Measurements from ENCODE around the gene SOX9. TPM values are rescaled to one million over a fixed set of nuclear protein-coding genes. Genes with fewer than 3 reads are reported as not detected.

SOX9 gene
- total and polyA plus RNA-seq, 9 of the 15 experiments (the other 6 are each of a cell fraction or from before 2014, with no cell fraction given) = 0.04 TPM; not detected in 8

- in situ Hi-C loops (cut with MboI) = no loop called here
- no peak for ATAC-seq
Measured at GRCh38 chr17:72121164-72122009, 567 bp downstream of the SOX9 start.

GRCh38 chr17:72122010-72122764, 1.4 kb downstream of the SOX9 start:
- in situ Hi-C loops (cut with MboI) = no loop called here
- DNase-seq (ENCODE audit: extremely low read depth in 1 of 4, low spot score in 3 of 4) = no peak
- no peaks in the 10 kb centered on the region for H3K9me1 ChIP-seq (ENCODE audit: control insufficient read depth, insufficient read depth, low read length)
- no peak overlapping the region for H3K9ac ChIP-seq (ENCODE audit: insufficient read depth in 1 of 2, low read depth in 2 of 2, low read length in 2 of 2)
- H3K27me3 ChIP-seq (ENCODE audit: control insufficient read depth in 2 of 2, insufficient read depth in 2 of 2, low read length in 2 of 2) = peaks cover 0 to 22% of the 10 kb centered on the region in 2 experiments; a peak in 2 of 5 replicates
- FAIRE-seq = no peak
- BruUV-seq (replicated peaks) = no TSS peak
- no peak overlapping the region for H3K4me2 ChIP-seq (ENCODE audit: insufficient read depth, low read length)
- H3K36me3 ChIP-seq (ENCODE audit: control insufficient read depth, insufficient read depth, low read length) = no peaks in the 10 kb centered on the region
- ATAC-seq = no peak
- CTCF ChIA-PET (ENCODE audit: low intra/inter-chr PET ratio) = no interaction called here
- POLR2A ChIA-PET = no interaction called here
- H3K4me1 ChIP-seq (replicated peaks in 1 of 2; ENCODE audit: control insufficient read depth in 2 of 2, insufficient read depth in 2 of 2, low read length in 2 of 2) = peaks cover 0 to 5% of the 10 kb centered on the region in 2 experiments; a peak in 1 of 5 replicates
- H3K79me2 ChIP-seq (ENCODE audit: control insufficient read depth, insufficient read depth, low read length) = no peaks in the 10 kb centered on the region
- H4K20me1 ChIP-seq (replicated peaks; ENCODE audit: control insufficient read depth, insufficient read depth, low read length) = no peaks in the 10 kb centered on the region
- H3K27ac ChIP-seq (ENCODE audit: extremely low read depth, low read depth, low read length) = no peak overlapping the region
- H3K4me3 ChIP-seq = no peak overlapping the region
- 0% methylated on average over 5 of the region's 36 CpGs for whole genome bisulfite sequencing (ENCODE audit: insufficient coverage, low coverage, missing lambda C conversion rate)
- H3K9me3 ChIP-seq (replicated peaks; ENCODE audit: control insufficient read depth, insufficient read depth, low read depth, low read length) = no peaks in the 10 kb centered on the region
- intact Hi-C loops (cut with micrococcal nuclease) = no loop called here
- no peak overlapping the region for H2AFZ ChIP-seq (ENCODE audit: low read depth, low read length)
- no peak for TF ChIP-seq SRSF9 (IDR thresholded peaks at IDR 0.05; ENCODE audit: borderline replicate concordance, low read depth, low read length)
- no peak for TF ChIP-seq PHF20 (IDR thresholded peaks at IDR 0.05; ENCODE audit: partially characterized antibody)
- TF ChIP-seq FOXO4 (CRISPR knock-in tag; IDR thresholded peaks at IDR 0.05) = no peak
- TF ChIP-seq ATF4 (CRISPR knock-in tag; IDR thresholded peaks at IDR 0.05) = no peak
- no peak for TF ChIP-seq MLLT1 (IDR thresholded peaks at IDR 0.05)
- no peak for TF ChIP-seq RBM17 (IDR thresholded peaks at IDR 0.05; ENCODE audit: borderline replicate concordance, low read depth, low read length)
- no peak for TF ChIP-seq HNRNPH1 (optimal IDR thresholded peaks at IDR 0.05; ENCODE audit: low read depth, low read length)

More at GRCh38 chr17:72121164-72122009, 567 bp downstream of the SOX9 start:
- Histone ChIP-seq H3K9me3 (replicated peaks; ENCODE audit: control insufficient read depth, insufficient read depth, low read depth, low read length) (no peaks in the 10 kb centered on the region), H3K36me3 (ENCODE audit: control insufficient read depth, insufficient read depth, low read length) (no peaks in the 10 kb centered on the region), H4K20me1 (replicated peaks; ENCODE audit: control insufficient read depth, insufficient read depth, low read length) (no peaks in the 10 kb centered on the region), H3K9ac (ENCODE audit: insufficient read depth in 1 of 2, low read depth in 2 of 2, low read length in 2 of 2) (no peak overlapping the region), H3K4me2 (ENCODE audit: insufficient read depth, low read length) (no peak overlapping the region), H2AFZ (ENCODE audit: low read depth, low read length) (no peak overlapping the region), H3K79me2 (ENCODE audit: control insufficient read depth, insufficient read depth, low read length) (no peaks in the 10 kb centered on the region), H3K9me1 (ENCODE audit: control insufficient read depth, insufficient read depth, low read length) (no peaks in the 10 kb centered on the region), H3K4me1 (replicated peaks in 1 of 2; ENCODE audit: control insufficient read depth in 2 of 2, insufficient read depth in 2 of 2, low read length in 2 of 2) (peaks cover 0 to 5% of the 10 kb centered on the region in 2 experiments; a peak in 1 of 5 replicates), H3K4me3 (no peak overlapping the region), H3K27me3 (ENCODE audit: control insufficient read depth in 2 of 2, insufficient read depth in 2 of 2, low read length in 2 of 2) (peaks cover 0 to 22% of the 10 kb centered on the region in 2 experiments; a peak in 2 of 5 replicates), H3K27ac (ENCODE audit: extremely low read depth, low read depth, low read length) (no peak overlapping the region)
- WGBS (ENCODE audit: insufficient coverage, low coverage, missing lambda C conversion rate) = 20% methylated on average over 45 of the region's 88 CpGs
- DNase-seq (ENCODE audit: extremely low read depth in 1 of 4, low spot score in 3 of 4) (no peak), FAIRE-seq (no peak)
- intact Hi-C loops (cut with micrococcal nuclease) = no loop called here
- BruUV-seq (replicated peaks) = no TSS peak
- ChIA-PET CTCF (ENCODE audit: low intra/inter-chr PET ratio) (no interaction called here), POLR2A (no interaction called here)
- TF ChIP-seq HNRNPH1 (optimal IDR thresholded peaks at IDR 0.05; ENCODE audit: low read depth, low read length) (no peak), RBM25 (IDR thresholded peaks at IDR 0.05; ENCODE audit: low read depth, low read length, severe bottlenecking) (no peak), DDX20 (tag; IDR thresholded peaks at IDR 0.05; ENCODE audit: low read depth) (no peak)

All from K562 (cell line).